IMR-90 (cell line): ENCODE data around the gene GAL3ST3.

Experiments
- CTCF ChIP-seq: conservative IDR thresholded peaks from 2 replicates; pipeline ENCODE4 v1.5.1; 2012; ENCODE audit warnings: mild to moderate bottlenecking, low read depth, low read length, improper control_type of control experiment
- NFE2L2 ChIP-seq: fragments of 150-350 bp; IDR thresholded peaks from 2 replicates; pipeline ENCODE4 v1.6.1; 2016; ENCODE audit warnings: low read depth, mild to moderate bottlenecking, low read length
- POLR2A ChIP-seq: IDR thresholded peaks from 2 replicates; pipeline ENCODE4 v1.6.1; 2012; ENCODE audit warnings: mild to moderate bottlenecking, low read depth, low read length
- RAD21 ChIP-seq: IDR thresholded peaks from 2 replicates; pipeline ENCODE4 v1.6.1; 2012; ENCODE audit warnings: low read length, improper control_type of control experiment

GRCh38 chr11:66070604-66071380 lies 21.8 kb upstream of the GAL3ST3 start:
- TF ChIP-seq CTCF (no peak), POLR2A (no peak), NFE2L2 (no peak), RAD21 (no peak)
